DND-41 (cell line): ENCODE measurements around the gene KRTAP1-3.

Source experiments
- ATAC-seq: fragments of 200-7000 bp; cut with Tn5 transposase; 3 replicates; pipeline ENCODE4 v1.9.1; 2021; ENCODE audit warnings: low read depth; ENCODE audit not compliant: insufficient read depth
- DNase-seq: peaks from one replicate; pipeline ENCODE4 v3.0.0-alpha.2; 2020
- H2AFZ ChIP-seq: 2 replicates; pipeline ENCODE4 v1.6.0; 2012; ENCODE audit warnings: low read depth, low read length
- H3K27ac ChIP-seq: 2 replicates; pipeline ENCODE4 v1.5.1; 2012; ENCODE audit warnings: low read length, inconsistent platforms
- H3K27me3 ChIP-seq: fragments of 200-600 bp; sonication (generic); 2 replicates; pipeline ENCODE4 v1.6.0; 2012; ENCODE audit warnings: low read length, mild to moderate bottlenecking, inconsistent platforms; ENCODE audit not compliant: insufficient read depth, poor library complexity
- H3K36me3 ChIP-seq: 2 replicates; pipeline ENCODE4 v1.5.1; 2012; ENCODE audit warnings: low read length, inconsistent platforms; ENCODE audit not compliant: insufficient read depth
- H3K4me1 ChIP-seq: 2 replicates; pipeline ENCODE4 v1.5.1; 2012; ENCODE audit warnings: mild to moderate bottlenecking, low read length; ENCODE audit not compliant: insufficient read depth
- H3K4me2 ChIP-seq: 2 replicates; pipeline ENCODE4 v1.6.0; 2012; ENCODE audit warnings: mild to moderate bottlenecking, moderate library complexity, low read length, inconsistent platforms; ENCODE audit not compliant: insufficient read depth
- H3K4me3 ChIP-seq, 2 experiments: fragments of 200-600 bp in 1 of 2; shearing (Covaris generic) in 1 of 2; 2 replicates each; pipeline ENCODE4 v1.5.1; 2012 to 2016; ENCODE audit warnings: inconsistent platforms in 2 of 2, low read length in 2 of 2, mild to moderate bottlenecking in 2 of 2, low read depth in 1 of 2, moderate library complexity in 1 of 2
- H3K79me2 ChIP-seq: 2 replicates; pipeline ENCODE4 v1.6.0; 2012; ENCODE audit warnings: low read length, inconsistent platforms; ENCODE audit not compliant: insufficient read depth
- H3K9ac ChIP-seq: 2 replicates; pipeline ENCODE4 v1.6.0; 2012; ENCODE audit warnings: low read depth, mild to moderate bottlenecking, inconsistent platforms, low read length, moderate library complexity
- H3K9me3 ChIP-seq: 2 replicates; pipeline ENCODE4 v1.5.1; 2012; ENCODE audit warnings: low read length, moderate library complexity, mild to moderate bottlenecking, inconsistent platforms; ENCODE audit not compliant: insufficient read depth, severe bottlenecking
- H4K20me1 ChIP-seq: 2 replicates; pipeline ENCODE4 v1.6.0; 2012; ENCODE audit warnings: low read length; ENCODE audit not compliant: insufficient read depth
- CTCF ChIP-seq: IDR thresholded peaks from 2 replicates; pipeline ENCODE4 v1.5.1; 2012; ENCODE audit warnings: borderline replicate concordance, low read length, moderate library complexity, mild to moderate bottlenecking; ENCODE audit not compliant: poor library complexity, severe bottlenecking; ENCODE audit errors: extremely low read depth
- EZH2 ChIP-seq: IDR thresholded peaks from 3 replicates; pipeline ENCODE4 v1.6.1; 2012; ENCODE audit warnings: borderline replicate concordance, low read depth, mild to moderate bottlenecking, moderate library complexity, low read length, inconsistent platforms; ENCODE audit not compliant: severe bottlenecking

Gene KRTAP1-3

GRCh38 chr17:41009301-41009760 is 25.3 kb downstream of the KRTAP1-3 start:
- Histone ChIP-seq H3K4me2 (no peak overlapping the region), H3K27ac (no peak overlapping the region)
- TF ChIP-seq CTCF: no peak
- no peak for TF ChIP-seq EZH2

GRCh38 chr17:41008811-41009210 is 25.9 kb downstream of the KRTAP1-3 start, which contains the start of gene KRTAP3-1:
KRTAP3-1 (minus strand) TSS chr17:41009128; CDS start chr17:41009074, 54 bp downstream.
- no peak within 1 kb of the TSS for H3K4me3 ChIP-seq
- ATAC-seq (no peak), DNase-seq (no peak)
- H3K36me3 ChIP-seq: no peaks in the 10 kb centered on the region
- H3K9me3 ChIP-seq: no peaks in the 10 kb centered on the region
- H3K9ac ChIP-seq: no peak within 1 kb of the TSS
- H3K4me2 ChIP-seq: no peak within 1 kb of the TSS
- no peaks in the 10 kb centered on the region for H3K4me1 ChIP-seq
- H3K79me2 ChIP-seq: no peaks in the 10 kb centered on the region
- H3K27me3 ChIP-seq: peaks cover 30% of the 10 kb centered on the region
- TF ChIP-seq EZH2: no peak
- TF ChIP-seq CTCF: no peak
- H2AFZ ChIP-seq: no peak within 1 kb of the TSS
- no peaks in the 10 kb centered on the region for H4K20me1 ChIP-seq
- no peak within 1 kb of the TSS for H3K27ac ChIP-seq

More at GRCh38 chr17:41009301-41009760, 25.3 kb downstream of the KRTAP1-3 start:
- Histone ChIP-seq H3K36me3 (no peaks in the 10 kb centered on the region), H3K27me3 (peaks cover 29% of the 10 kb centered on the region), H3K4me1 (no peaks in the 10 kb centered on the region), H4K20me1 (no peaks in the 10 kb centered on the region), H3K9me3 (no peaks in the 10 kb centered on the region), H3K9ac (no peak overlapping the region), H2AFZ (no peak overlapping the region), H3K79me2 (no peaks in the 10 kb centered on the region), H3K4me3 (no peak overlapping the region)
- no peak for ATAC-seq
- DNase-seq: no peak

GRCh38 chr17:41004397-41004796 is 30.3 kb downstream of the KRTAP1-3 start:
- Histone ChIP-seq H4K20me1 (no peaks in the 10 kb centered on the region), H3K4me3 (no peak overlapping the region), H3K27ac (no peak overlapping the region), H3K4me2 (no peak overlapping the region), H3K4me1 (no peaks in the 10 kb centered on the region), H3K9me3 (no peaks in the 10 kb centered on the region), H3K79me2 (no peaks in the 10 kb centered on the region), H3K9ac (no peak overlapping the region), H3K27me3 (peaks cover 31% of the 10 kb centered on the region), H3K36me3 (no peaks in the 10 kb centered on the region), H2AFZ (no peak overlapping the region)
- DNase-seq: no peak
- no peak for TF ChIP-seq EZH2
- no peak for TF ChIP-seq CTCF
- ATAC-seq: no peak

GRCh38 chr17:41003926-41004325 is 30.7 kb downstream of the KRTAP1-3 start:
- Histone ChIP-seq H3K36me3 (no peaks in the 10 kb centered on the region), H2AFZ (no peak overlapping the region), H3K79me2 (no peaks in the 10 kb centered on the region), H3K9ac (no peak overlapping the region), H3K4me1 (no peaks in the 10 kb centered on the region), H3K27me3 (peaks cover 31% of the 10 kb centered on the region), H3K9me3 (no peaks in the 10 kb centered on the region), H3K27ac (no peak overlapping the region), H3K4me3 (no peak overlapping the region), H4K20me1 (no peaks in the 10 kb centered on the region), H3K4me2 (no peak overlapping the region)
- DNase-seq: no peak
- TF ChIP-seq CTCF: no peak
- no peak for TF ChIP-seq EZH2
- ATAC-seq: no peak
